ENCODE data around the gene PTTG1IP.

The PTTG1IP gene

DNA sequence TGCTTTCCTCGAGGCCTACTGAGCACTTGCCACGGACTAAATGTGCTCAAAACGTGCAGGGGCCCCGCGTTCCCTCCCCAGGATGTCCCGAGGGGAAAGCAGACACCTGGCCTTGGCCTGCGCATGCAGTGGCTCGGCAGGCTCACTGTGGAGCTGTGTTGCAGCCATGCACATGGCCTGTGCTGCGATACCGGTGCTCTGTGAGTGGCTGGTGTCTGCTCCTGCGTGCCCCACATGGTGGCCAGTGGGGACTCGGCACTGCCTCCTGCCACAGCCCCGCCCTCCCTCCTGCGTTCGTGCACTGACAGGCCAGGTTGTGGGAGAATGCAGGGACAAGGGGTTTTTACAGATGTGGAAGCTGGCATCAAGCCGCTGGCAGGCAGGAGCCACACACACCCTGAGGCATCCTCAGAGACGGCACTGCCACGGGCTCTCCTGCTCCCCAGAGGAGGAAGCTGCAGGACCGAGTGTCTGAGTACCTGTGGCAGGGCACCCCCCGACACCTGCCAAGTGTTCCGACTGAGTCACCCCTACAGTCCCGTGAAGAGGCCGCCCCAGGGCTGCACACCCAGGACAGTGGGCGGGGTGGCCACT, 16.9 kb upstream of the PTTG1IP start:
- H3K4me3 ChIP-seq (ENCODE audit: low read depth, low read length): no peak overlapping the region
- no peak for DNase-seq (ENCODE audit: low read depth)
- TF ChIP-seq, protein P1, sequence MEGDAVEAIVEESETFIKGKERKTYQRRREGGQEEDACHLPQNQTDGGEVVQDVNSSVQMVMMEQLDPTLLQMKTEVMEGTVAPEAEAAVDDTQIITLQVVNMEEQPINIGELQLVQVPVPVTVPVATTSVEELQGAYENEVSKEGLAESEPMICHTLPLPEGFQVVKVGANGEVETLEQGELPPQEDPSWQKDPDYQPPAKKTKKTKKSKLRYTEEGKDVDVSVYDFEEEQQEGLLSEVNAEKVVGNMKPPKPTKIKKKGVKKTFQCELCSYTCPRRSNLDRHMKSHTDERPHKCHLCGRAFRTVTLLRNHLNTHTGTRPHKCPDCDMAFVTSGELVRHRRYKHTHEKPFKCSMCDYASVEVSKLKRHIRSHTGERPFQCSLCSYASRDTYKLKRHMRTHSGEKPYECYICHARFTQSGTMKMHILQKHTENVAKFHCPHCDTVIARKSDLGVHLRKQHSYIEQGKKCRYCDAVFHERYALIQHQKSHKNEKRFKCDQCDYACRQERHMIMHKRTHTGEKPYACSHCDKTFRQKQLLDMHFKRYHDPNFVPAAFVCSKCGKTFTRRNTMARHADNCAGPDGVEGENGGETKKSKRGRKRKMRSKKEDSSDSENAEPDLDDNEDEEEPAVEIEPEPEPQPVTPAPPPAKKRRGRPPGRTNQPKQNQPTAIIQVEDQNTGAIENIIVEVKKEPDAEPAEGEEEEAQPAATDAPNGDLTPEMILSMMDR (conservative IDR thresholded peaks at IDR 0.05; ENCODE audit: low read depth, low read length): no peak

DNA sequence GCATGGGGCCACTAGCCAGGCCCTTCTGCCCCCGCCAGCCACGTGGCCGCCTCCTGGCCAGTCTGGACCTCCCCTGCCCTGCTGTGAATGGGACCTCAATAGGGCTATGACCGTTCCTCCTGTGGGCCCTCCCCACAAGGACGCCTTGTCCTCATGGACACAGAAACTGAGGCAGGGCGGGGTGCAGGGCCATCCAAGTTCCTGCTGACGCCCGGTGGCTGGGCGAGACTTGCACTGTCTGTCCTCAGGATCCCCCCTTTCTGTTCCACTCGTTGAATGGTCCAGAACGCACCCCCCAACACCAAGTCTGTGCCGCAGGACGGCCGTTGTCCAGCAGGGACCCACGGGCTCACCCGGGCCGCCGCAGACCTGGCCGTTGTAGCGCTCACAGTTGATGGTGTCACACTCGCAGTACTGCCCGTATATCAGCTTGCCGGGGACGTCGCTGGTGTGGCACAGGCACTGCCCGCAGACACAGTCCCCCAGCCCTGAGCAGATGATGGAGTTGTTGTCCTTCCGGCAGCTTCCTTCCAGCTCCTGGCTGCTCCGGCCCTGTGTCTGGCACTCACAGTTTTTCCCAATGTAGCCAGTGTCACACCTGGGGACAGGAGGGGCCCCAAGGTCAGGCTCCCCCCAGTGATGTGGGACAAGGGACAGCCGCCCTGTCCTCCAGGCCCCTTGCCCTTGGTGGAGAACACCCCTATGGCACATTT, 16.3 kb upstream of the PTTG1IP start:
- H3K4me3 ChIP-seq (ENCODE audit: low read depth, low read length): no peak overlapping the region
- no peak for DNase-seq (ENCODE audit: low read depth)

DNA sequence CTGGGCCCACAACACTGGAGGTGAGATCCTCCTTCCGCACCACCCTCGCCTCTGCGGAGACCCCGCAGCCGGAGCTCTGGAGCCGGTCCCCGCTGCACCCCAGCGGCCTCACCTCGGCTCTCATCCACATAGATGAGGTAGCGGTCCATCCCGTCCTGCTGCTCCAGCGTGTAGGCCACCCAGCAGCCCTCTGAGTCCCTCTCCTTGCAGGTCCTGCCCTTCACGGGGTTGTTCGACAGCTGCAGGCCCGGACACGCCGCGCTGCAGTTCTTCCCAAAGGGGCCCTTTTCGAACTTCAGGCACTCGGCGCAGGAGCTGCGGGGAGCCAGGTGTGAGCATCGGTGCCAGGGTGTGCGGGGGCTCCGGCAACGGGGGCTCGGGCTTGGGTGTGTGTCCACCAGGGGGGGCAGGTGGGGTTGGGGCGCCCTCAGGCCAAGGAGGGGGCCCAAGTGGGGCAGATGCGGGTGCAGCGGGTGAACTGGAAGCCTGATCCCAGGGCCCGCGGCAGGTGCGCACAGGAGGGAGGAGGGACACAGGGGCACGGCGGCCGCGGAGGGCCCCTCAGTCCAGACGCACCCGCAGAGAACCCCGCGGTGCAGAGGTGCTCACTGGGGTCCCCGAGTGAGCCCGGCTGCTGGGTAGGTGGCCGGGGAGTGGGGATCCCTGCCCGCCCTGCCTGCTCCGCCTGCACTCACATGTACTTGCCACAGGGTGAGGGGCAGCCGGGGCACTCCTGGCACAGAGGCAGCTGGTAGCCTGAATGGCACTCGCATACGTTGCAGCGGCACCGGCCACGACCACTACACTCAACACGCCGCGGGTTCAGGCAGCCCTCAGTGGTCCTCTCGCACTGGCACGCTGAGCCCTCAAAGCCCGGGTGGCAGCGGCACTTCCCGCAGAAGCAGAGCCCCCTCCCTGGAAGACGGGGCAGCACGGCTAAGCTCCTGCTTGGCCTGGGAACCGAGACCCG, 15.4 kb upstream of the PTTG1IP start:
- TF ChIP-seq, protein P1 (conservative IDR thresholded peaks at IDR 0.05; ENCODE audit: low read depth, low read length): no peak
- DNase-seq (ENCODE audit: low read depth): no peak
- H3K4me3 ChIP-seq (ENCODE audit: low read depth, low read length): no peak overlapping the region

More for the DNA sequence above, 16.3 kb upstream of the PTTG1IP start:
- TF ChIP-seq, protein P1 (conservative IDR thresholded peaks at IDR 0.05; ENCODE audit: low read depth, low read length): no peak

DNA sequence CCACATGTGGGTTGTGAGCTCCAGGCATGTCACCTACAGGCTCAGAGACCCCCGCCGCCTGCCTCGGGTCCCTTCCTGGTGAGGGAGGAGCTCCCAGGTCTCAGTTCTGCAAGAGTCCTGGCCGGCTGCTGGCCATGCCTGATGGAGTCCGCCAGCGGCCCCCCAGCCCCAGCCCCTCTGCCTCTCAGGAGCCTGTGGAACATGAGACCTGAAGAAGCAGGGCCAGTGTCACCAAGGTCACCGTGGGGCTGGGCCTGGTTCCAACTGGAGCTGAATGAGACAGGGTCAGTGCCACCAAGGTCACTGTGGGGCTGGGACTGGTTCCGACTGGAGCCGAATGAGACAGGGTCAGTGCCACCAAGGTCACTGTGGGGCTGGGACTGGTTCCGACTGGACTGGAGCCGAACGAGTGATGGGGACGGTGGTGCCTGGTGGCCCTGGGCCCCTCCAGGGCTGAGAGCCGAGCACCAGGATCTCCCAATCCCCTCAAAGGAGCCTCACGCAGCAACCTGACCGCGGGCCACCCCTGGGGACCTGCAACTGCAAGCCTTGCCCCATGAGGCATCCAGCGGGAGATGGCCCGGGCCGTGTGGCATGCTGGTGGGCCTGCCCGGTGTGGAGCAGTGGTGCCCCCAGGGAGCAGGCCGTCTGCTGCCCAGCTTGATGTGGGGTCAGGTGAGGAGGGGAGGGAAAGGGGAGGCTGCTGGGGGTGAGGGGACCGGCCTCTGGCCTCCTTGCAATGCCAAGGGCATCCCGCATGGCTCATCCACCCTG, 14.5 kb upstream of the PTTG1IP start:
- TF ChIP-seq, protein P1 (conservative IDR thresholded peaks at IDR 0.05; ENCODE audit: low read depth, low read length): no peak
- H3K4me3 ChIP-seq (ENCODE audit: low read depth, low read length): no peak overlapping the region
- DNase-seq (ENCODE audit: low read depth): no peak

DNA sequence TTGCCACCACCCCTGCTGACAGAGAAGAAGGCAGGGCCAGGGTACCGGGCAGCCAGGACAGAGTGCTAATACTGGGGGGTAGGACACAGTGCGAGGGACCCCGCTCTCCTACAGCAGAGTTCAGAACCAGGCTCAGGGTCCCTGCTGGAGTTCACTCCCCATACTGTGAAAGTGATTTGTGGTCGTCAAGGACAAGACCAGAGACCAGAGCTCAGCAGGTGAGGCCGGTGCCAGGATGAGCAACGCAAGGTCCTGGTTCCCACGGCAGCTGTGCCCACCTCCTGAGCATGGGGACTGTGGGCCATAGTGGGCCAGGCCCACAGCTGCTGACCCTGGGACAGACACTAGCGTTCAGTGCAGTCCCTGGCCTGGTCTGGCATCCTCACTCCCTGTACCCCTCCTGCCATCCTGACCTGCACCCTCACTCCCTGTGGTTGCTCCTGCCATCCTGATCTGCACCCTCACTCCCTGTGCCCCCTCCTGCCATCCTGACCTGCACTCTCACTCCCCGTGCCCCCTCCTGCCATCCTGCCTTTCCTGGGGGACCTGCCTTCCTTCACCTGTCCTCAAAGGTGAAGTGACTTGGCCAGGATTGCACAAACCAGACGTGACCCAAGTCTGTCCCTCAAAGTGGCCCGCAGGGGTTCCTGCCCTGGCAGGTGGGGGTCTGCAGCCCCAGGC, 13.8 kb upstream of the PTTG1IP start:
- DNase-seq (ENCODE audit: low read depth): no peak
- TF ChIP-seq, protein P1 (conservative IDR thresholded peaks at IDR 0.05; ENCODE audit: low read depth, low read length): no peak
- no peak overlapping the region for H3K4me3 ChIP-seq (ENCODE audit: low read depth, low read length)

All from choroid plexus epithelial cell (primary cell).